ENCODE measurements around the gene GID8. TPM values are rescaled to one million over a fixed set of nuclear protein-coding genes. Genes with fewer than 3 reads are reported as not detected.
"Not testable (repeated sequence)": the region's sequence is repeated elsewhere in the genome, so short reads cannot be mapped to it uniquely, and the experiment has no call there.

Gene GID8
- total and polyA plus RNA-seq, 4 donors, result 11.0 to 35.4 (median 23.7) TPM

- Histone ChIP-seq H3K9me3 (ENCODE audit: control insufficient read depth in 4 of 4, insufficient read depth in 3 of 4, low read length in 3 of 4) (peaks cover 0 to 1% (median 0%) of the 10 kb centered on the region in 4 donors), H3K27ac (ENCODE audit: low read depth in 1 of 2, low read length in 1 of 2) (peak overlapping the region in 1 of 2 donors; percentile 60), H3K4me1 (ENCODE audit: control insufficient read depth in 5 of 5, insufficient read depth in 5 of 5, low read length in 5 of 5) (peaks cover 15 to 41% (median 36%) of the 10 kb centered on the region in 5 donors), H3K4me3 (no peak overlapping the region), H3K27me3 (ENCODE audit: control insufficient read depth in 3 of 3, insufficient read depth in 3 of 3, low read length in 2 of 3) (no peaks in the 10 kb centered on the region), H3K36me3 (ENCODE audit: control insufficient read depth in 4 of 4, insufficient read depth in 4 of 4, low read length in 4 of 4) (no peaks in the 10 kb centered on the region), H3K9ac (ENCODE audit: insufficient read depth in 1 of 2, low read length in 2 of 2) (no peak overlapping the region)
- DNase-seq, result no peak
- no peak for ATAC-seq (ENCODE audit: insufficient read depth, low FRiP score)
- 66 to 72% methylated on average over 14 of the region's 14 CpGs for WGBS, 2 donors
- TF ChIP-seq, protein P1, sequence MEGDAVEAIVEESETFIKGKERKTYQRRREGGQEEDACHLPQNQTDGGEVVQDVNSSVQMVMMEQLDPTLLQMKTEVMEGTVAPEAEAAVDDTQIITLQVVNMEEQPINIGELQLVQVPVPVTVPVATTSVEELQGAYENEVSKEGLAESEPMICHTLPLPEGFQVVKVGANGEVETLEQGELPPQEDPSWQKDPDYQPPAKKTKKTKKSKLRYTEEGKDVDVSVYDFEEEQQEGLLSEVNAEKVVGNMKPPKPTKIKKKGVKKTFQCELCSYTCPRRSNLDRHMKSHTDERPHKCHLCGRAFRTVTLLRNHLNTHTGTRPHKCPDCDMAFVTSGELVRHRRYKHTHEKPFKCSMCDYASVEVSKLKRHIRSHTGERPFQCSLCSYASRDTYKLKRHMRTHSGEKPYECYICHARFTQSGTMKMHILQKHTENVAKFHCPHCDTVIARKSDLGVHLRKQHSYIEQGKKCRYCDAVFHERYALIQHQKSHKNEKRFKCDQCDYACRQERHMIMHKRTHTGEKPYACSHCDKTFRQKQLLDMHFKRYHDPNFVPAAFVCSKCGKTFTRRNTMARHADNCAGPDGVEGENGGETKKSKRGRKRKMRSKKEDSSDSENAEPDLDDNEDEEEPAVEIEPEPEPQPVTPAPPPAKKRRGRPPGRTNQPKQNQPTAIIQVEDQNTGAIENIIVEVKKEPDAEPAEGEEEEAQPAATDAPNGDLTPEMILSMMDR (IDR thresholded peaks at IDR 0.05; ENCODE audit: control extremely low read depth, extremely low read depth), result no peak
Observed at GRCh38 chr20:62922451-62922921, 15.5 kb upstream of the GID8 start.

DNA sequence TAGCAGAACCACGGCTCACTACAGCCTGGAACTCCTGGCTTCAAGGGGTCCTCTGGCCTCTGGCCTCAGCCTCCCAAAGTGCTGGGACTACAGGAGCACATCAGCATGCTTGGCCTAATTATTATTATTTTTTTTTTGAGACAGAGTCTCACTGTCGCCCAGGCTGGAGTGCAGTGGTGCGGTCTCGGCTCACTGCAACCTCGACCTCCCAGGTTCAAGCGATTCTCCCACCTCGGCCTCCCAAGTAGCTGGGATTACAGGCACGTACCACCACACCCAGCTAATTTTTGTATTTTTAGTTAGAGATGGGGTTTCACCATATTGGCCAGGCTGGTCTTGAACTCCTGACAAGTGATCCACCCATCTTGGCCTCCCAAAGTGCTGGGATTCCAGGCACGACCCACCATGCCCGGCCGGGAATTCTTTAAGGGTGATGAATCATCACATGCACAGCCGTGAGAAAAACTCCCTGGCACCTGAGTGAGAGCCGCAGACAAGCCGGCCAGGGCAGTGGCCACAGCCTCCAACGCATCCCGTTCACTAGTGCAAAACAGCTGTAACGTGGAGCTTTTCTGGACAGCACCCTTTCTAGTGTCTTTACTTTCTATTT, 14.8 kb upstream of the GID8 start:
- H3K4me3 ChIP-seq; DNase-seq; H3K9me3 ChIP-seq (ENCODE audit: control insufficient read depth in 4 of 4, insufficient read depth in 3 of 4, low read length in 3 of 4); H3K36me3 ChIP-seq (ENCODE audit: control insufficient read depth in 4 of 4, insufficient read depth in 4 of 4, low read length in 4 of 4); H3K9ac ChIP-seq (ENCODE audit: insufficient read depth in 1 of 2, low read length in 2 of 2); ATAC-seq (ENCODE audit: insufficient read depth, low FRiP score); H3K27me3 ChIP-seq (ENCODE audit: control insufficient read depth in 3 of 3, insufficient read depth in 3 of 3, low read length in 2 of 3): not testable (repeated sequence)
- Histone ChIP-seq H3K27ac (ENCODE audit: low read depth in 1 of 2, low read length in 1 of 2) (peak overlapping the region in 1 of 2 donors; percentile 33), H3K4me1 (ENCODE audit: control insufficient read depth in 5 of 5, insufficient read depth in 5 of 5, low read length in 5 of 5) (peaks cover 22 to 48% (median 36%) of the 10 kb centered on the region in 5 donors)
- WGBS, 2 donors, result 61 to 80% methylated on average over 17 of the region's 17 CpGs

- Histone ChIP-seq H3K4me3 (no peak overlapping the region), H3K36me3 (ENCODE audit: control insufficient read depth in 4 of 4, insufficient read depth in 4 of 4, low read length in 4 of 4) (no peaks in the 10 kb centered on the region), H3K27ac (ENCODE audit: low read depth in 1 of 2, low read length in 1 of 2) (peak overlapping the region in 1 of 2 donors; percentile 26), H3K4me1 (ENCODE audit: control insufficient read depth in 5 of 5, insufficient read depth in 5 of 5, low read length in 5 of 5) (peaks cover 23 to 55% (median 36%) of the 10 kb centered on the region in 5 donors), H3K9ac (ENCODE audit: insufficient read depth in 1 of 2, low read length in 2 of 2) (peak overlapping the region in 1 of 2 donors; percentile 58), H3K27me3 (ENCODE audit: control insufficient read depth in 3 of 3, insufficient read depth in 3 of 3, low read length in 2 of 3) (no peaks in the 10 kb centered on the region), H3K9me3 (ENCODE audit: control insufficient read depth in 4 of 4, insufficient read depth in 3 of 4, low read length in 3 of 4) (peaks cover 0 to 1% (median 0%) of the 10 kb centered on the region in 4 donors)
- TF ChIP-seq, protein P1 (IDR thresholded peaks at IDR 0.05; ENCODE audit: control extremely low read depth, extremely low read depth), result no peak
- no peak for ATAC-seq (ENCODE audit: insufficient read depth, low FRiP score)
- DNase-seq, result no peak
- WGBS, 2 donors, result 53 to 67% methylated on average over 7 of the region's 7 CpGs
Observed at GRCh38 chr20:62923669-62924441, 14.1 kb upstream of the GID8 start.

GRCh38 chr20:62924442-62925075, 13.4 kb upstream of the GID8 start:
- no peak for ATAC-seq (ENCODE audit: insufficient read depth, low FRiP score)

More at GRCh38 chr20:62924442-62925075, 13.4 kb upstream of the GID8 start:
- Histone ChIP-seq H3K36me3 (ENCODE audit: control insufficient read depth in 4 of 4, insufficient read depth in 4 of 4, low read length in 4 of 4) (no peaks in the 10 kb centered on the region), H3K27me3 (ENCODE audit: control insufficient read depth in 3 of 3, insufficient read depth in 3 of 3, low read length in 2 of 3) (no peaks in the 10 kb centered on the region), H3K9me3 (ENCODE audit: control insufficient read depth in 4 of 4, insufficient read depth in 3 of 4, low read length in 3 of 4) (peaks cover 0 to 1% (median 0%) of the 10 kb centered on the region in 4 donors), H3K4me1 (ENCODE audit: control insufficient read depth in 5 of 5, insufficient read depth in 5 of 5, low read length in 5 of 5) (peaks cover 23 to 59% (median 34%) of the 10 kb centered on the region in 5 donors), H3K4me3 (peak overlapping the region; percentile 100), H3K9ac (ENCODE audit: insufficient read depth in 1 of 2, low read length in 2 of 2) (peak overlapping the region; percentile 82 to 83), H3K27ac (ENCODE audit: low read depth in 1 of 2, low read length in 1 of 2) (peak overlapping the region; percentile 99 to 100)
- no peak for DNase-seq
- TF ChIP-seq, protein P1 (IDR thresholded peaks at IDR 0.05; ENCODE audit: control extremely low read depth, extremely low read depth), result no peak
- 25 to 41% methylated on average over 12 of the region's 12 CpGs for WGBS, 2 donors

All from lung (tissue), 12 donors.